Cardiac muscle cell (in vitro differentiated cells and primary cell): ENCODE data around the gene RPAIN. TPM values are rescaled to one million over a fixed set of nuclear protein-coding genes. Genes with fewer than 3 reads are reported as not detected.
A peak's percentile ranks its signal among the peaks of the same experiment; 100 is the strongest.

Experiments
- DNase-seq, 2 donors: peaks; one replicate each; pipeline versions ENCODE4 v3.0.0 to v3.0.0-alpha.2; 2010 to 2017; ENCODE audit warnings: low read depth in 1 of 2, low spot score in 1 of 2
- H3K27ac ChIP-seq: fragments of 200-600 bp; sonication (generic); 2 replicates; pipeline ENCODE4 v1.5.1; 2016
- H3K27me3 ChIP-seq: fragments of 200-600 bp; sonication (generic); 2 replicates; pipeline ENCODE4 v1.6.0; 2016; ENCODE audit warnings: control low read depth
- H3K36me3 ChIP-seq: fragments of 200-600 bp; sonication (generic); 2 replicates; pipeline ENCODE4 v1.5.1; 2016; ENCODE audit warnings: control low read depth
- H3K4me1 ChIP-seq: fragments of 200-600 bp; sonication (generic); 2 replicates; pipeline ENCODE4 v1.8.1; 2017; ENCODE audit warnings: low read depth, mild to moderate bottlenecking, mixed run types
- H3K4me3 ChIP-seq: fragments of 200-600 bp; sonication (generic); 2 replicates; pipeline ENCODE4 v1.5.1; 2016; ENCODE audit warnings: mild to moderate bottlenecking
- H3K9me3 ChIP-seq: fragments of 200-600 bp; sonication (generic); 2 replicates; pipeline ENCODE4 v1.5.1; 2017; ENCODE audit warnings: low read depth, mild to moderate bottlenecking, control low read depth
- polyA plus RNA-seq: library from polyadenylated mRNA; unstranded; fragments of >200 nt; fragmentation: Nextera tagmentation; extraction: Ambion mirVana; gene quantifications from 2 replicates; pipeline ENCODE4 v1.2.1, GENCODE V29; 2016
- total RNA-seq: library from RNA; depleted of rRNA; stranded (reverse); fragments of >200 nt; gene quantifications from 2 replicates; pipeline ENCODE4 v1.2.3, GENCODE V29; 2016
- TF ChIP-seq, protein P1 (sequence below): IDR thresholded peaks from 2 replicates; pipeline ENCODE4 v1.5.1; 2012; ENCODE audit warnings: low read depth, mild to moderate bottlenecking, low read length

RPAIN gene
- total and polyA plus RNA-seq, 2 experiments from 2014 or later, result 119 to 185 TPM

DNA sequence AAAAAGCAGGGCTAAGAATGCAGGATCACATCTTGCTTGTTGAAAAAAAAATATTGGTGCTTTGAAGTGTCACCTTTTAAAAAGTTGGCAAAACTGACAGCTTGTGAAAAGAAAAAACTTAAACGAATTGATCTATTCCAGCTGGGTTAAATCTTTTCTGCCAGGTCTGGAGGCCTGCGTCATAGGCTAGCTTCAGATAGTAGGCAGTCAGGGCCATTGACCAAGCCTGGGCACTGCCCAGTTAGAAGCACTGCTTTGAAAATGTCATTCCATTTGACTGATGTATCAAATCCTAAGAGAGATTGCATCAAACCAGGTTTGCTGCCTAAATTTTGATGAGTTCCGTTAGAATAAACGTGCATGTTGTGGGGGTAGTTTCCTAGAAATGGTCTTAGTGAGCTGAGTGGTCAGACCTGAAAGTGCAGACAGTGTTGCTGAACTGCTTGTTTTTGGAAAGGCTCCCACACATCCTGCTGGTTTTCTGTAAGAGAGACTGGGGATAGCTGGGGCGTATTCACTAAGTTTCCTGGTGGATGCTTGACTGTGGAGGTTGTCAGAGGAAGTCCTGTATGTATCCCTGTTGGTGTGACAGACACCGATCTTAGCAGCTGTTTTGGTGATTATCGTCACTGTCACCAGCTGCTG is 39.4 kb upstream of the RPAIN start:
- Histone ChIP-seq H3K36me3 (peaks cover 77% of the 10 kb centered on the region), H3K9me3 (no peaks in the 10 kb centered on the region), H3K27me3 (no peaks in the 10 kb centered on the region), H3K27ac (peak overlapping the region; percentile 66), H3K4me3 (no peak overlapping the region), H3K4me1 (no peaks in the 10 kb centered on the region)
- DNase-seq, result peak in 1 of 2 donors; percentile 5
- TF ChIP-seq, protein P1, sequence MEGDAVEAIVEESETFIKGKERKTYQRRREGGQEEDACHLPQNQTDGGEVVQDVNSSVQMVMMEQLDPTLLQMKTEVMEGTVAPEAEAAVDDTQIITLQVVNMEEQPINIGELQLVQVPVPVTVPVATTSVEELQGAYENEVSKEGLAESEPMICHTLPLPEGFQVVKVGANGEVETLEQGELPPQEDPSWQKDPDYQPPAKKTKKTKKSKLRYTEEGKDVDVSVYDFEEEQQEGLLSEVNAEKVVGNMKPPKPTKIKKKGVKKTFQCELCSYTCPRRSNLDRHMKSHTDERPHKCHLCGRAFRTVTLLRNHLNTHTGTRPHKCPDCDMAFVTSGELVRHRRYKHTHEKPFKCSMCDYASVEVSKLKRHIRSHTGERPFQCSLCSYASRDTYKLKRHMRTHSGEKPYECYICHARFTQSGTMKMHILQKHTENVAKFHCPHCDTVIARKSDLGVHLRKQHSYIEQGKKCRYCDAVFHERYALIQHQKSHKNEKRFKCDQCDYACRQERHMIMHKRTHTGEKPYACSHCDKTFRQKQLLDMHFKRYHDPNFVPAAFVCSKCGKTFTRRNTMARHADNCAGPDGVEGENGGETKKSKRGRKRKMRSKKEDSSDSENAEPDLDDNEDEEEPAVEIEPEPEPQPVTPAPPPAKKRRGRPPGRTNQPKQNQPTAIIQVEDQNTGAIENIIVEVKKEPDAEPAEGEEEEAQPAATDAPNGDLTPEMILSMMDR, result no peak

DNA sequence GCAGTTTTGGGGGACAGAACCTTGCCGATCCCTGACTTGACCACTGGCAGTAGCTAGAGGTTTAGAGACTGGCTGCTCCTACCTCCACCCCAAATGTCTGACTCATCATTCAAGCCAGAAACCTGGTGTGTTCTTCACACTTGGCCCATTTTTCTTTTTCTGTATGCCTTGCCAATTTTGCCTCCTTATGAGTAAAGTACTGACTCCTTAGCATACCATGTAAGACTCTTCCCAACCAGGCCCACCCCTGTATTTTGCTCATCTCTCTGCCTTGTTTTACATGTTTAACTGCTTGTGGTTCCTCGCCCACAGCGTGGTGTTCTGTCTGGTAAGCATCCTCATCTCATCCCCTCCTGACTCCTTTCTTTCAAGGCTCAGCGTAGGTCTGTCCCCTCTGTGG is 38.4 kb upstream of the RPAIN start:
- Histone ChIP-seq H3K9me3 (no peaks in the 10 kb centered on the region), H3K36me3 (peaks cover 80% of the 10 kb centered on the region), H3K4me3 (no peak overlapping the region), H3K4me1 (no peaks in the 10 kb centered on the region), H3K27ac (peak overlapping the region; percentile 66), H3K27me3 (no peaks in the 10 kb centered on the region)
- TF ChIP-seq, protein P1, result no peak
- peak in 1 of 2 donors; percentile 30 for DNase-seq

DNA sequence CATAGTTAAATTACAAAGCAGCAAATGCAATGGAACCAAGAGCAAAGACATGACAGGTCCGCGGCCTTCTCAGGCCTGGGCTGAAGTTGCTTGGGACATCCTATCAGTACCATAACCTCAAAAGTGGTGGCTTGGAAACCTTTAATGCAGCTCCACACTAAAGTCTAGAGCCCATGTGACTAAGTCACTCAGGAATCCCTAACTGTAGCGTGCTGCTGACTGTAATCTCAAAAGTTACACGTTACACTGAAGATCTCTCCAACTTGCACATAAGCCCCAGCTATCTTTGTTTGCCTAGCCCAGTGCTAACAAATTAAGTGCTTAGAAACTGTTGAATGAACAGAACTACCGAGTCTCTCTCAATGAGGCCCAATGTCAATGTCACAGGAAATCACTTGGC is 28.3 kb upstream of the RPAIN start:
- no peaks in the 10 kb centered on the region for H3K9me3 ChIP-seq
- H3K27me3 ChIP-seq, result no peaks in the 10 kb centered on the region
- no peak overlapping the region for H3K4me3 ChIP-seq
- no peaks in the 10 kb centered on the region for H3K4me1 ChIP-seq
- H3K27ac ChIP-seq, result no peak overlapping the region
- TF ChIP-seq, protein P1, result no peak
- DNase-seq, result peak in 1 of 2 donors; percentile 6
- peaks cover 73% of the 10 kb centered on the region for H3K36me3 ChIP-seq

DNA sequence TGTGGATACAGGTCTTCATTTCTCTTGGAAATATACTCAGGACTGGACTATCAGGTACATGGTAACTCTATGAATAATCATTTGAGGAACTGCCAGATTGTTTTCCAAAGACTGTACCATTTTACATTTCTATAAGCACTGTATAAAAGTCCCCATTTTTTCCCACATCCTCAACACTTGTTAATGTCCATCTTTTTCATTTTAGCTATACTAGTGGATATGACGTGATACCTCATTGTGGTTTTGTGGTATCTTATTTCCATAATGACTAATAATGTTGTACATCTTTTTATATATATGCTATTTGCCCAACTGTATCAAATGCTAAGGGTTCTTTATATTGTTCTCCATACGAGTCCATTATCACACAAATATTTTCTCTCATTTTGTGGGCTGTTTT is 23.4 kb upstream of the RPAIN start:
- H3K4me3 ChIP-seq, result no peak overlapping the region
- H3K27ac ChIP-seq, result no peak overlapping the region
- TF ChIP-seq, protein P1, result no peak
- no peak for DNase-seq
- H3K27me3 ChIP-seq, result no peaks in the 10 kb centered on the region
- H3K36me3 ChIP-seq, result peaks cover 56% of the 10 kb centered on the region
- no peaks in the 10 kb centered on the region for H3K4me1 ChIP-seq
- H3K9me3 ChIP-seq, result no peaks in the 10 kb centered on the region

DNA sequence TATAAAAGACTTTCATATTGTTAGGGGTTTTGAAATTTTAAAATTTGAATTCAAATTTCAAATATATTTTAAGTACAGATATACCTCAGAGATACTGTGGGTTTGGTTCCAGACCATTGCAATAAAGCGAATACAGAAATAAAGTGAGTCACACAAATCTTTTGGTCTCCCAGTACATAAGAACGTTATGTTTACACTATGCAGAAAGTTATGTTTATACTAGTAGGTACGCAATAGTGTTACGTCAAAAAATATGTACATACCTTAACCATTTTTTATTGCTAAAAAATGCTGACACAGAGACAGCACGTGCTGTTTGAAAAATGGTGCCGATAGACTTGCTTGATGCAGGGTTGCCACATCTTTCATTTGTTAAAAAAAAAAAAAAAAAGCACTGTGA is 20.2 kb upstream of the RPAIN start:
- Histone ChIP-seq H3K36me3 (peaks cover 61% of the 10 kb centered on the region), H3K4me3 (no peak overlapping the region)
- TF ChIP-seq, protein P1, result no peak

GRCh38 chr17:5405400-5405799 is 14.6 kb upstream of the RPAIN start:
- no peaks in the 10 kb centered on the region for H3K4me1 ChIP-seq
- TF ChIP-seq, protein P1, result no peak
- H3K4me3 ChIP-seq, result no peak overlapping the region
- DNase-seq, result no peak
- H3K36me3 ChIP-seq, result peaks cover 83% of the 10 kb centered on the region
- no peaks in the 10 kb centered on the region for H3K27me3 ChIP-seq
- H3K27ac ChIP-seq, result no peak overlapping the region
- H3K9me3 ChIP-seq, result no peaks in the 10 kb centered on the region

More for the DNA sequence above, 20.2 kb upstream of the RPAIN start:
- no peak for DNase-seq
- no peaks in the 10 kb centered on the region for H3K4me1 ChIP-seq
- H3K9me3 ChIP-seq, result no peaks in the 10 kb centered on the region
- H3K27ac ChIP-seq, result no peak overlapping the region
- H3K27me3 ChIP-seq, result no peaks in the 10 kb centered on the region
